ENCODE results near the gene DAP3.

DNA sequence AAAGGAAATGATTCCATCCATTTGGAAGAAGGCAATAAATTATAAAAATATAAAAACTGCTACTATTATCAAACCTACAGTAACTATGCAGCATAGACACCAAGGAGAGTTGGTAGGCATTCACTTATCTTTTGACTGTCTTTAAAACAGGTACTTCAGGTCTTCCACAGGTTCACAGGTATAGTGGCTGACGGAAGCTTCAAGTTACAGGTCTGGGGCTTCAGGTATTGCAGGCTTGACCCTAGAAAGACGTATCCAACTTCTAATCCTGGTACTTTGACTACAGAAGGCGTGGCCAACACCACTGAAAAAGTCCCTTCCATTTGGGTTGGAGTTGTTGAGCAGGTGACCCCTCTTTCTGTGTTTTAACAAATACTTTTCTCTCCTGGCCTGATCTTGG is 35.9 kb upstream of the DAP3 start:
- no peak for TF ChIP-seq GATA2 (IDR thresholded peaks at IDR 0.05; ENCODE audit: low read depth, low read length)
- TF ChIP-seq GATA3 (IDR thresholded peaks at IDR 0.05; ENCODE audit: low read depth, low read length): no peak
